SK-MEL-5 (cell line): Measurements from ENCODE around the gene EEIG2. TPM values are rescaled to one million over a fixed set of nuclear protein-coding genes. Genes with fewer than 3 reads are reported as not detected.
A peak's percentile ranks its signal among the peaks of the same experiment; 100 is the strongest.
"Not testable (repeated sequence)": the region's sequence is repeated elsewhere in the genome, so short reads cannot be mapped to it uniquely, and the experiment has no call there.

Experiments
- DNase-seq: peaks from one replicate; pipeline ENCODE4 v3.0.0-alpha.2; 2016; ENCODE audit warnings: low read depth, low spot score
- in situ Hi-C: cut with HindIII; loops from 2 replicates; pipeline ENCODE4 v1.10.0; 2016; ENCODE audit warnings: low sequenced_read_pairs, high pct_unique_total_duplicates, low pct_unique_long_range_greater_than_20kb
- total RNA-seq: library from RNA; depleted of rRNA; stranded (reverse); fragments of >200 nt; shearing (Covaris generic); gene quantifications from 2 replicates; pipeline ENCODE4 v1.2.3, GENCODE V29; 2014

Gene EEIG2
- total RNA-seq, 1 experiment from 2014 or later = 36.0 TPM

- in situ Hi-C loops, DNase-seq: not testable (repeated sequence)
Observed at GRCh38 chr1:108536791-108537190, 23.1 kb upstream of the EEIG2 start.

DNA sequence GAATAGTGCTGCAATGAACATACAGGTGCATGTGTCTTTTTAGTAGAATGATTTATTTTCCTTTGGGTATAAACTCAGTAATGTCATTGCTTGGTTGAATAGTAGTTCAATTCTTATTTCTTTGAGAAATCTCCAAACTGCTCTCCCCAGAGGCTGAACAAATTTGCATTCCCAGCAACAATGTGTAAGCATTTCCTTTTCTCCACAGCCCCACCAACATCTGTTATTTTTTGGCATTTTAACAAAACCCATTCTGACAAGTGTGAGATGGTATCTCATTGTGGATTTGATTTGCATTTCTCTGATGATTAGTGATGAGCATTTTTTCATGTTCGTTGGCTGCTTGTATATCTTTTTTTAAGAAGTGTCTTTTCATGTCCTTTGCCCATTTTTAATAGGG lies 21.9 kb upstream of the EEIG2 start:
- no peak for DNase-seq
- in situ Hi-C loops = no loop called here

DNA sequence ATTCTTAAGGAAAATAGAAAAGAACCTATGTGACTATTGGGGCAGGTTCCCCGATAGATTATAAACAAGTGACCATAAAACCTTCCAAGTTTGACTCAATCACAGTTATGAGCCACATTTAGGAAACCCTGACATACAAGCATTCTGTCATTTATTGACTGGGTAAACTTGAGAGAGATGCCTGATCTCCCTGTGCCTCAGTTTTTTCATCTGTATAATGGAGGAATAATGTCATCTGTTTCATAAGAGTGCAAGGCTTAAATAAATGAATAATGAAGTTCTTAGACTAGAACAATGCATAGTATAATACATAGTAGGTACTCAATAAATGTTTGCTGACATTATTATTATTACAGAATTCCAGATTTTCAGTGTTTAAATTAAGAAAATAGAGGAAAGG lies 18.9 kb upstream of the EEIG2 start:
- in situ Hi-C loops = no loop called here
- no peak for DNase-seq

- DNase-seq = no peak
- in situ Hi-C loops = no loop called here
Observed at GRCh38 chr1:108541861-108542260, 18.0 kb upstream of the EEIG2 start.

GRCh38 chr1:108547493-108547892 lies 12.4 kb upstream of the EEIG2 start:
- in situ Hi-C loops, DNase-seq: not testable (repeated sequence)

- no peak for DNase-seq
- in situ Hi-C loops = no loop called here
Observed at GRCh38 chr1:108551137-108551862, 8.6 kb upstream of the EEIG2 start.

DNA sequence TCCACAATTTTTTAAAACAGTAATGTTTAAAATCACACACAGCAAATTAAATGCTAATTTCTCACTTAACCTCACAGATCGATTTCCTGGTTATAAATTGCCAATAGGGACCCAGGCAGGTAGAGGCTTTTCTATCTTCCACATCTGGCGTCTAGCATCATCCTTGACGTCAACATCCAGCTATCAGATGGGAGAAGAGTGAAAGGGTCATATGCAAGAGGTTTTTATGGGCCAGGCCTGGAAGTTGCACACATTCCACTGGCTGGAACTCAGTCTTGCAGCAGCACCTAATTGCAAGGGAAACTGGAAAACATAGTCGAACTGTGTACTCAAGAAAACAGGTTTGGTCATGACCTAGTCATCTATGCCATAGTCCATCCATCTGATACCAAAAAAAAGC lies 6.0 kb upstream of the EEIG2 start:
- in situ Hi-C loops = no loop called here
- no peak for DNase-seq

DNA sequence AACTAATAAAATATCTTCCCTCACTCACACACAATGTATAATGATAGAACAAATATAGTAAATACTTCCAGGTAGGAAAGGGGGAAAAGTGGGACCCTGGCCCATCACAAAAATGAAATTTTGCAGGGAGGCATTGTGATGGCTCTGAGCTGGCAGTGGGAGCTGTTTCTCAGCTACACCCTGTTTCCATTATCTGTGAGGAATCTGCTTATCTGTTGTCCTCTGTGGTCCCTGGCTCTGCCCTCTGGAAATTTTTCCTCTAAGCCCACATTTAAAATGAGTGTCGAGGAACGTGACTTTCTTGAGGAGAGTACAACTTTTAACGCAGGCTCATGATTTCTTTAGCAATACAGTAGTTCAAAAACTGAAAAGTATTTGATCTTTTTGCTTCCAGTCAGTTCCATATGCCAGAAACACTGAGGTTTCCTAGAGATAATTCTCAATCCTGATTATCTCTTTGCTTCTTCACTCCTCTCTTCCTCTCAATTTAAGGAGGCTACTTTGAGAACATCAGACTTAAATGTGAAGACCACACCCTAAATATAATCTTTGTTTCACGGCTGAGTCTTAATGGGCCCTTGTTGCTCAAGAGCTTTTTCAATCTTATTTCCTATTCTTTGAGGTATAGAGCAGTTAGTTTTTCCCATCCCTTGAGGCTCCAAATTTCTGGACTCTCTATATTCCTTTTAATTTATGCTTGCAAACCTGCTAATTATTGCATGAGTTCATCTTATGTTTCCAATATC lies 5.0 kb upstream of the EEIG2 start:
- no peak for DNase-seq
- in situ Hi-C loops = no loop called here

DNA sequence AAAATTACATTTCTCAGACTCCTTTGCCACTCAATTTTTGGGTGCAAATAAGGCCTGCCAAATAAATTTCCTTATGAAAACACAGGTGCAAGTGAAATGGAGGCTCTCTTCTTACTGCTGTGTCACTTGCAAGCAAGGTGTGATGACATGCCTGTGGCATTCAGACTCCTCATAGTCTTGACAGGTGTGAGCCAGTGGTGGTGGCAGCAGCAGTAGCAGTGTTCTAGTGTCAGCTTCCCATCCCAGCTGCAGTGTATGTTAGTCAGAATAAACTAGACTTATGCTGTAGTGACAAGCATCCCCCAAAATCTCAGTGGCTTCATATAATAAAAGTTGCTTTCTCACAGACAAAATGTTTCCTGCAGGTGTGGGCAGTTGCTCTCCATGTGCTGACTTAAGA lies 3.8 kb upstream of the EEIG2 start:
- DNase-seq = no peak
- in situ Hi-C loops = no loop called here

- DNase-seq = peak; percentile 97
- in situ Hi-C loops = no loop called here
Observed at GRCh38 chr1:108556499-108556898, 3.4 kb upstream of the EEIG2 start.

DNA sequence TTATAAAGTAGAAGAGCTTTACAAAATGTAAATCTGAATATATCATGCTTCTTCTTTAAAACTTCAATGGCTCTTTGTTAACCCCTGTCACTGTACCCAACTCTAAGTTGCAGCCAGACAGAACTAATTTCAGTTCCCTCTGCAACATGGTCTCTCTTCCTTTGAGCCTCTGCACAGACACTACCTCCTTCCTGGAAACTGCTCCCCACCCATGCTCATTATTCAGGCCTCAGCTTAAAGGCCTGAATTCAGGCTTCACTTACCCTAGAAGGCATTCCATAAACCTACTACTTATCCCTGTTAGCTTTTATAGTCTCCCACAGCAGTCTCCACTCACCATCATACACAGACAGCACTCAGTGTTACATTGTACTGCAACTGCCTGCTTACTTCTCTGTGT lies 2.6 kb upstream of the EEIG2 start:
- peak; percentile 21 for DNase-seq
- in situ Hi-C loops = no loop called here

DNA sequence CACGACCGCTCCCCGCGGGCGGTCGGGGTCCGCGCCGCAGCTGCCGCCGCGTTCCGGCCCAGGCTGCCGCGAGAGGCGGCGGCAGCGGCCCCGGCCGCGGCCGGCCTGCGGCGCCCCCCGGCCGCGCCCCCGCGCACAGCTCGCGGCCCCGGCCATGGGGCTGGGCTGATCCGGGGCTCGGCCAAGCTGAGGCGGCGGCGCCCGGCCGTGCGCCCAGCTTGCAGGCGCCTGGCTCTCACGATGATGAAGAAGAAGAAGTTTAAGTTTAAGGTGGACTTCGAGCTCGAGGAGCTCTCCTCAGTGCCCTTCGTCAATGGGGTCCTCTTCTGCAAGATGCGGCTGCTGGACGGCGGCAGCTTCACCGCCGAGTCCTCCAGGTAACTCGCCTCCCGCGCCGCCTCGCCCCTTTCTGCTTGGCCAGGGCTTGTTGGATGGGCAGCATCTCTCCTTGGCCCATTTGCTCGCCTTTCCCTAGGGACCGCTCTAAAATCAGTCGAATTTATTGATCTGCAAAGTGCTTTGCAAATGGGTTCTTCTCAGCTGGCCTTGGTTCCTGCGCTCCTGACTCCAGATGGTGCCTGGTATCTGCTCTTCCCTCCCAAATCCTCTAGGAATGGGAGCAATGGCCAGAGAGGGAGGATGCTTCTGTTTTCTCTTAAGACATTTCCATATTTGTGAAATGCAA lies 431 bp downstream of the EEIG2 start:
- in situ Hi-C loops = no loop called here
- DNase-seq = peak; percentile 9

DNA sequence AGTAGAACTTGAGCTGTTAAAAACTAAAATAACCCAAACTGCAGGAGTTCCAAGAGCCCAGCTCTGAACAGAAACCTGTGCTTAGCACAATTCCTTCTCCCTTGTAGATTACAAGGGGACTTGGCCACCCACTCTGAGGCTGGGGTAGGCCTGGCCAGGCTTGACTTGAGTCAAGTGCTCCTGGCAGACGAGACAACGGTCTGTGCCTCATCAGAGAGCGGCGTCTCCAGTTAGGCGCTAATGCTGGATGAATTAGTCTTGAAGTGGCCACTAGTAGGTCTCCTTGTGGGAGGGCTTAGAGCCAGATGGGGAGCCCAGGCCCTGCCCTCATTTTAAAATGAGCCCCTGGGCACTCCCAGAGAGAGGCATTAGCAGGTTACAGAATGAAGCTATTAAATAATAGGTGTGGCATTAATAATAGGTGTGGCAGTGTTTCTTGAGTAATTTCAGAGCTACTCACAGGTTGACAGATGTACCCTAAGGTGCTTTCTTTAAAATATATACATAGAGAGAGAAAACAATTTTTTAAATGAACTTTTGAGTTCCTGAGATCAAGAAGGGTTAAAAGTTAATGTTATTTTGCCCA lies 1.1 kb downstream of the EEIG2 start:
- DNase-seq = peak; percentile 74
- in situ Hi-C loops = no loop called here

GRCh38 chr1:108561689-108562326 lies 1.9 kb downstream of the EEIG2 start:
- peak; percentile 71 for DNase-seq
- in situ Hi-C loops = no loop called here

DNA sequence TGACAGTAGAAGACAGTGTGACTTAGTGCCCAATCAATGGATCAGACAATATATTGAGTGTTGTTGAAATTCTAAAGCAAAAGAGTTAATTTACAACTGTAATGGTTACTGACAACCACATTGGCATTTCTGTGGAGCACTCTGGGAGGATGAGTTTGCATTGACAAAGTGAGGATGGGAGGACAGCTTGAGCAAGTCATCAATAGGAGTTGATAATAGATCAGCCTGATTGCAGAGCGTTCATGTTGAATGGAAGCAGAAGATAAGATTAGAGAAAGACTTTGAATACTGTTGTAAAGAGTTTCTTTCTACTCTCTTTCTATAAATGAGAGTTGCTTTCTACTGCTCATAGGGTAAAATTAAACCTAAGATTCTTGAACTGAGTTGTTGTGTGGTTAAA lies 3.9 kb downstream of the EEIG2 start:
- in situ Hi-C loops = no loop called here
- no peak for DNase-seq

GRCh38 chr1:108565081-108565480 lies 5.2 kb downstream of the EEIG2 start:
- in situ Hi-C loops = no loop called here
- DNase-seq = peak; percentile 76

DNA sequence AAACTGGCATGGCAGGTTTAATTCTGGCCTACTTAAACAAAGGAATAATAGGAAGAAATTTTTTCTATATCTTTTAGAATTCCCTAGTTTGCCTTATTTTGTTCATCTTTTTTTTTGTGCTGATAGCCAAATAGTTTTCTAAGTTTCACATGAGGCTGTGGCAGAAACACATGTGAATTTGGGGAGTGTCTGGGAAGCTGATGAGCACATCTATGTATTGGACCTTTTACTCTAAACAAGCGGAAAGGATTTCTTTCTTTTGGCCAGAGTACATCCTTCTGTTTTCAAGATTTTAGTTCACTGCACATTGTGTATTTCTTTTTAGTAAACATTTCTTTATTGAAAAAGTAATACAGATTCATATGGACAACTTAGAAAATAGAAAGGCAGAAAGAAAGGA lies 5.6 kb downstream of the EEIG2 start:
- in situ Hi-C loops = no loop called here
- DNase-seq = no peak

GRCh38 chr1:108568589-108568988 lies 8.7 kb downstream of the EEIG2 start:
- DNase-seq = no peak
- in situ Hi-C loops = no loop called here
